Chondrocyte (in vitro differentiated cells): ENCODE results near the gene CCDC47. TPM values are rescaled to one million over a fixed set of nuclear protein-coding genes. Genes with fewer than 3 reads are reported as not detected.
"Not testable (repeated sequence)": the region's sequence is repeated elsewhere in the genome, so short reads cannot be mapped to it uniquely, and the experiment has no call there.

Experiments used
- DNase-seq: peaks from one replicate; pipeline ENCODE4 v3.0.0; 2021; ENCODE audit warnings: mixed read lengths, low spot score
- H3K27ac Mint-ChIP-seq: one replicate; pipeline ENCODE4 v1.8.0; 2021; ENCODE audit warnings: mild to moderate bottlenecking, moderate library complexity, mixed read lengths; ENCODE audit not compliant: unreplicated experiment
- H3K27me3 Mint-ChIP-seq: 2 replicates; pipeline ENCODE4 v1.8.0; 2021; ENCODE audit warnings: low read depth, mixed read lengths
- H3K36me3 Mint-ChIP-seq: 2 replicates; pipeline ENCODE4 v1.8.0; 2021; ENCODE audit warnings: low read depth, mixed read lengths
- H3K4me1 Mint-ChIP-seq: 2 replicates; pipeline ENCODE4 v1.8.0; 2021; ENCODE audit warnings: low read depth, mild to moderate bottlenecking, mixed read lengths
- H3K4me3 Mint-ChIP-seq: one replicate; pipeline ENCODE4 v1.8.0; 2021; ENCODE audit warnings: mild to moderate bottlenecking, moderate library complexity, mixed read lengths; ENCODE audit not compliant: unreplicated experiment
- H3K9me3 Mint-ChIP-seq: 2 replicates; pipeline ENCODE4 v1.8.0; 2021; ENCODE audit warnings: low read depth, mixed read lengths
- total RNA-seq: library from RNA; stranded (reverse); gene quantifications from 3 replicates; pipeline ENCODE4 v1.2.1, GENCODE V29; 2021
- TF ChIP-seq, protein P1 (sequence below): fragments of 200-600 bp; sonication (generic); IDR thresholded peaks from 2 replicates; pipeline ENCODE4 v1.5.0; 2021; ENCODE audit warnings: antibody characterized with exemption, mild to moderate bottlenecking, moderate library complexity

Gene CCDC47
- total RNA-seq, 1 donor from 2014 or later: 65.1 TPM

DNA sequence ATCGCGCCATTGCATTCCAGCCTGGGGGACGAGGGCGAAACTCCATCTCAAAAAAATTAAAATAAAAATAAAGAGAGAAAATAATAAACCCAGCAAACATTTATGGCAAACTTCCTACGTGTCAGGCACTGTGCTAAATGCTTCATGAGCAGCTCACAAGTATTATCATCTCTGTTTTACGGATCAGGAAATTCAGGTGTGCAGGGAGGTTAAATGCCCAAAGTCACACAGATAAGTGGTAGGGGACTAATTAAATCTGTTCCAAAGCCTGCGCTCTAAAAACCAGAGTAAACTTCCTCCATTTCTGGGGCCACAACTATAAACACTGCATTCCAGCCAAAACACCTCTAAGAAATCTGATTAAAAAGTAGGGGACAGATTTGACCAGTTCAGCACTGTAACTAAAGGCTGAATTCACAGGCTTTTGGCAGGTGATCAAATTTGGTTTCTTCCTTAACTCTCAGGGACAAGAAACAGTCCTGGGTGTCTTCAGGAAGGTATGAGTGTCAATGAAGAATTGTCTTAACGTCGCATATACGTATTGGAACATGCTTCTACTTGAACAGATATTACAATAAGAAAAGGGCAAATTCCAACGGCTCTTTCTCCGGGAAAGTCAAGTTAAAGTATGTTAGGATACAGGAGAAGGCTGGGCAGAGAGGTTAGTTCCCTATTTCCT, 32.8 kb downstream of the CCDC47 start:
- H3K36me3 Mint-ChIP-seq: peaks cover under 1% of the 10 kb centered on the region
- peak overlapping the region; percentile 94 for H3K4me3 Mint-ChIP-seq
- no peaks in the 10 kb centered on the region for H3K27me3 Mint-ChIP-seq
- no peak for DNase-seq
- H3K27ac Mint-ChIP-seq: peak overlapping the region; percentile 92
- H3K4me1 Mint-ChIP-seq: peaks cover 19% of the 10 kb centered on the region
- H3K9me3 Mint-ChIP-seq: no peaks in the 10 kb centered on the region
- TF ChIP-seq, protein P1, sequence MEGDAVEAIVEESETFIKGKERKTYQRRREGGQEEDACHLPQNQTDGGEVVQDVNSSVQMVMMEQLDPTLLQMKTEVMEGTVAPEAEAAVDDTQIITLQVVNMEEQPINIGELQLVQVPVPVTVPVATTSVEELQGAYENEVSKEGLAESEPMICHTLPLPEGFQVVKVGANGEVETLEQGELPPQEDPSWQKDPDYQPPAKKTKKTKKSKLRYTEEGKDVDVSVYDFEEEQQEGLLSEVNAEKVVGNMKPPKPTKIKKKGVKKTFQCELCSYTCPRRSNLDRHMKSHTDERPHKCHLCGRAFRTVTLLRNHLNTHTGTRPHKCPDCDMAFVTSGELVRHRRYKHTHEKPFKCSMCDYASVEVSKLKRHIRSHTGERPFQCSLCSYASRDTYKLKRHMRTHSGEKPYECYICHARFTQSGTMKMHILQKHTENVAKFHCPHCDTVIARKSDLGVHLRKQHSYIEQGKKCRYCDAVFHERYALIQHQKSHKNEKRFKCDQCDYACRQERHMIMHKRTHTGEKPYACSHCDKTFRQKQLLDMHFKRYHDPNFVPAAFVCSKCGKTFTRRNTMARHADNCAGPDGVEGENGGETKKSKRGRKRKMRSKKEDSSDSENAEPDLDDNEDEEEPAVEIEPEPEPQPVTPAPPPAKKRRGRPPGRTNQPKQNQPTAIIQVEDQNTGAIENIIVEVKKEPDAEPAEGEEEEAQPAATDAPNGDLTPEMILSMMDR: no peak

DNA sequence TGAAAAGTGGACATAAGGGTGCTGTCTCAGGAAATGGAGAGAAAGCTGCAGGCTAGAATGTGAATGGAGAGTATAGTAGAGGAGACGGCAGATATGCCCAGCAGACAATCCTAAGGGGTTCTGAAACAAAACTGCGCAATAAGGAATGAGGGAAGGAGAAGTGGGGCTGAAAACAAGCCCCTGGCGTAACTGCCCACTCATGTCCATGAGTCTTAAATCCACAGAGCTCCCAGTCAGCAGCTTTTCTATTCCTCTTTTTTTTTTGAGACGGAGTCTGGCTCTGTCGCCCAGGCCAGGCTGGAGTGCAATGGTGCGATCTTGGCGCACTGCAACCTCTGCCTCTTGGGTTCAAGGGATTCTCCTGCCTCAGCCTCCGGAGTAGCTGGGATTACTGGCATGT, 37.7 kb downstream of the CCDC47 start:
- DNase-seq: no peak
- Mint-ChIP-seq H3K27me3 (no peaks in the 10 kb centered on the region), H3K27ac (no peak overlapping the region), H3K36me3 (no peaks in the 10 kb centered on the region), H3K9me3 (no peaks in the 10 kb centered on the region), H3K4me3 (no peak overlapping the region), H3K4me1 (peaks cover 4% of the 10 kb centered on the region)
- TF ChIP-seq, protein P1: no peak

DNA sequence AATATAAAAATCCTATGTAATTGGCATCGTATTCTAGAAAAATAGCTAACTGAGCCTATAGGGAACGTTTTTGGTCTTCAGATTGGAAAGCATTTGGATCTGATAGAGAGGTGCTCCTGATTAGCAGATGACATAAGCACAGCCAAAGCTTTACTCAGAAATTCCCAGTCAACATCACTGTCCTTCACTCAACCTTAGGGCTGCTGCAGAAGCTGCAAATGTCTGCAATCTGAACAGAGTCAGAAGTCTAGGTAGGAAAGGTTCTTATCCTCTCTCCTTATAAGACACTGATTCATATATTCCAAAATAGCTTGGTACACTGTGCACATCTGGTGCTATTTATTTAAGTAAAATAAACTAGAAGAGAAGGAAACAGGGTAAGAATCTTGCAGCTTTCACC, 51.0 kb downstream of the CCDC47 start:
- Mint-ChIP-seq H3K27ac (no peak overlapping the region), H3K4me3 (no peak overlapping the region), H3K27me3 (no peaks in the 10 kb centered on the region), H3K9me3 (no peaks in the 10 kb centered on the region), H3K4me1 (peaks cover 16% of the 10 kb centered on the region), H3K36me3 (peaks cover 11% of the 10 kb centered on the region)
- DNase-seq: no peak
- TF ChIP-seq, protein P1: no peak

DNA sequence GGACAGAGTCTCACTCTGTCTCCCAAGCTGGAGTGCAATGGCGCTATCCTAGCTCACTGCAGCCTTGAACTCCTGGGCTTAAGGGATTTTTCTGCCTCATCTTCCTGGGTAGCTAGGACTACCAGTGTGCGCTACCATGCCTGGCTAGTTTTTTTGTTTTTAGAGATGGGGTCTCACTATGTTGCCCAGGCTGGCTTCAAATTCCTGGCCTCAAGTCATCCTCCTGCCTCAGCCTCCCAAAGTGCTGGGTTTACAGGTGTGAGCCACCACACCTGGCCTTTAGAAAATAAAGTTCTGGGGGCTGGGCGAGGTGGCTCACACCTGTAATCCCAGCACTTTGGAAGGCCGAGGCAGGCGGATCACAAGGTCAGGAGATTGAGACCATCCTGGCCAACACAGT, 53.2 kb downstream of the CCDC47 start:
- not testable (repeated sequence) for H3K4me3 Mint-ChIP-seq

DNA sequence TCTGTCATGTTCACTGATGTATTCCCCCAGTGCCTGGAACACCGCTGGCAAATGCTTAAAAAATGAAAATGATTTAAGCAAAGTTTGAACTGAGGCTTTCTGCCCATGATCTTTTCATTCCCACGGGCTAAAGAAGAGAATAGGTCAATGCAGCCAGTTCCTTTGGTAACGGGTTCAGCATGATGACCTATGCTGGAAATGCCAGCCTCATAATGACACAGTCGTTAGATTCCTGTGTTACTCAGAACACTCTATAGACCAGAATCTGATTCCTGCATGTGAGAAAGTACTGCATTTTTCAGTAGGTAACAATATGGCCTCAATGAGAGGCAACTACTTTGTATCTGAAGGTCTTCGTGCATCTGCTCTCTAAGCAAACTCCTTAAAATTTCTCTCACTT, 54.4 kb downstream of the CCDC47 start:
- peaks cover 16% of the 10 kb centered on the region for H3K4me1 Mint-ChIP-seq
- peaks cover 3% of the 10 kb centered on the region for H3K36me3 Mint-ChIP-seq
- H3K27me3 Mint-ChIP-seq: no peaks in the 10 kb centered on the region
- TF ChIP-seq, protein P1: no peak
- H3K4me3 Mint-ChIP-seq: no peak overlapping the region
- DNase-seq: no peak
- no peaks in the 10 kb centered on the region for H3K9me3 Mint-ChIP-seq
- peak overlapping the region; percentile 68 for H3K27ac Mint-ChIP-seq

More for the DNA sequence above, 53.2 kb downstream of the CCDC47 start:
- H3K4me1 Mint-ChIP-seq: peaks cover 16% of the 10 kb centered on the region
- H3K36me3 Mint-ChIP-seq, H3K27me3 Mint-ChIP-seq, DNase-seq, H3K9me3 Mint-ChIP-seq, H3K27ac Mint-ChIP-seq: not testable (repeated sequence)

DNA sequence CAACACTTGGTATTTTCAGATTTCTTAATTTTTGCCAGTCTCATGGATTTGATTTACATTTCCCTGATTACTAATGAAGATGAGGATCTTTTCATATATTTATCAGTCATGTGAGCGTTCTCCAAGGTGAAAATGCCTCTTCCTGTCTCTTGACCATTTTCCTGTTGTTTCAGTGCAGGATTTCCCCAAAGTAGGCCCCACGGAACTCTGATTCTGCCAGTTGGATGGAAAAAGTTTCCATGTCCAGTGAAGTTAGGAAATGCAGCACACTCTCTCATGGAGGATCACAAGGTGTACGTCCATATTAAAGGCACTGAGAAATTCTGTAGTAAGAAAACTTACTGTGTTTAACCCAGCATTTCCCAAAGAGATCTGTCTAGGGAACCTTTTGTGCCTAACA, 57.0 kb downstream of the CCDC47 start:
- Mint-ChIP-seq H3K27ac (no peak overlapping the region), H3K27me3 (no peaks in the 10 kb centered on the region), H3K9me3 (no peaks in the 10 kb centered on the region), H3K4me1 (peaks cover 4% of the 10 kb centered on the region), H3K36me3 (peaks cover 6% of the 10 kb centered on the region), H3K4me3 (no peak overlapping the region)
- TF ChIP-seq, protein P1: no peak
- no peak for DNase-seq
